MM.1S (cell line): Measurements from ENCODE around the gene MTHFS.

Experiments used
- CTCF ChIP-seq: fragments of 300-600 bp; sonication (generic); IDR thresholded peaks from 2 replicates; pipeline ENCODE4 v1.5.1; 2016; ENCODE audit warnings: antibody characterized with exemption, low read length, mixed read lengths
- EZH2 ChIP-seq: fragments of 300-600 bp; sonication (generic); optimal IDR thresholded peaks from 2 replicates; pipeline ENCODE3; 2017; ENCODE audit warnings: low read depth, mild to moderate bottlenecking, antibody characterized with exemption, low read length, mixed read lengths
- EZH2phosphoT487 ChIP-seq: fragments of 300-600 bp; sonication (generic); IDR thresholded peaks from 2 replicates; pipeline ENCODE4 v1.6.1; 2018; ENCODE audit warnings: antibody characterized with exemption, low read length

DNA sequence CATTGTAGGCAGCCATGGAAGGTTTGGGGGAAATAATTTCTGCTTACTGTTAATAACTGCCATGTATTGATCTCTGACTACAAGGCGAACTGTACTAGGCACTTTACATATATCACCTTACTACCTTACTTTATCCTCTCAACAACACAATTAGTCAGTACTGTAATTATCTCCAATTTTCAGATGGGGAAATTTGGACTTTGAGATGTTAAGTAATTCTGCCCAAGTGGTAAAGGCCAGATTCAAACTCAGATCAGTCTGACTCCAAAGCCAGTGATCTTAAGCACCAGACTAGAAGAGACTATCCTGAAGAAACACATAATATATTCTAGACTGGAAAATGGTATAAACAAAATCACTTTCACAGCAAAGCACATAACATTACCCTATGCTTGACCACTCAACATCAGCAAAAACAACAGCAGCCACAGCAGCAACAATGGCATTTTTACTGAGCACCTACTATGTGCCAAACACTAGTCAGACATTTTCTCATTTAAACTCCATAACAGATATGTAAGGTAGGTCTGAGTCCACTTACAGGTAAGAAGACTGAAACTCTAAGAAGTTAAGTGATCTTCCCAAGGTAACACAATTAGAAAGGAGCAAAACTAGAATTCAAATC, 13.1 kb downstream of the MTHFS start:
- TF ChIP-seq CTCF: no peak
- TF ChIP-seq EZH2: no peak
- no peak for TF ChIP-seq EZH2phosphoT487
